ENCODE measurements around the gene TRMT11.
"Not testable (repeated sequence)": the region's sequence is repeated elsewhere in the genome, so short reads cannot be mapped to it uniquely, and the experiment has no call there.

Gene TRMT11

DNA sequence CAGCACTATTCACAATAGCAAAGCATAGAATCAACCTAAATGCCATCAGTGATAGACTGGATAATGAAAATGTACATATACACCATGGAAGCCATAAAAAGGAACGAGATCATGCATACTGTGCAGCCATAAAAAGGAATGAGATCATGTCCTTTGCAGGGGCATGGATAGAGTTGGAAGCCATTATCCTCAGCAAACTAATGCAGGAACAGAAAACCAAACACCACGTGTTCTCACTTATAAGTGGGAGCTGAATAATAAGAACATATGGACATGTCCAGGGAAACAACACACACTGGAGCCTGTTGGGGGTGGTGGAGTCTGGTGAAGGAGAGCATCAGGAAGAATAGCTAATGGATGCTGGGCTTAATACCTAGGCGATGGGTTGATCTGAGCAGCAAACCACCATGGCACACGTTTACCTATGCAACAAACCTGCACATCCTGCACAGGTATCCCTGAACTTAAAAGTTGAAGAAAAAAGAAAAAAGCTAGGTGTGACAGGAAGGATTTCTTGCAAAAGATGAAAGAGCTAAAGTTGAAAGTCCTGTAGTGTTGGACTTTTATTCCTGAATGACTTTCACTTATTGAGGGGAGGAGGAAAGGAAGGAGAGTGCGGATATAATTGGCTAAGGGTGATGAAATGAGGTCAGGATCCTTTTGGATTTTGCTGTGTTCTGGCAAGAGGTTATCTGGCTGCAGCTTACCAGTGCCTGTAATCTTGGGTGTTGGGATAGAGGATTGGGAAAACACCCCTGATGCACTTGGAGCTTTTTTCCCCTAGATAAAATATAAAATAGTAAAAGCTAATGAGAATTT lies 8.5 kb downstream of the TRMT11 start:
- DNase-seq, result no peak

DNA sequence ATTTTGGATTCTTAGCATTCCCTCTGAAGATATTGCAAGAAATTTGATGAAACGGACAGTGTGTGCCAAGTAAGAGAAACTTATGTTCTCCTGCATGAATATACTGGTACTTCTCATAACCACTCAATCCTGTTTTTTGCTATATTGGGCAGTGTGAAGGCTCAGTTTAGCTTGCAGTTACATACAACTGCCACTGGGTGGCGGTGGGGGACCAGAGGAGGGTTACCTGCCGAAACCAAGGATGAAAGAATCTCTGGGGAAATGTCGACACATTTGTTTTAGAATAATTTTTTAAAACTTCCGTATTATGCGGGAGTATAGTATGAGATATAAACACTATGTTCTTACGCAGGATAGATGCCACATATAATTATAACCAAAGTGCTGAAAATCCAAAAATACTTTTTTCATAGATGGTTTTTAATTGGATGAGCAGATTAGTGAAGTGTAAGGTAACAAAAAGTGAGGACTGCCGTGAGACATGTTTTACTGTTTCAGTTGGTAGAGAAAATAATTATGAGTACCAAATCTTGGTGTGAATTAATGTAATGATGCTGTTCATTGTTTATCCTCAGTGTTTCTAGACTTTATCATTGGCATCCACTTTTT lies 9.7 kb downstream of the TRMT11 start:
- DNase-seq, result peak; percentile 55

DNA sequence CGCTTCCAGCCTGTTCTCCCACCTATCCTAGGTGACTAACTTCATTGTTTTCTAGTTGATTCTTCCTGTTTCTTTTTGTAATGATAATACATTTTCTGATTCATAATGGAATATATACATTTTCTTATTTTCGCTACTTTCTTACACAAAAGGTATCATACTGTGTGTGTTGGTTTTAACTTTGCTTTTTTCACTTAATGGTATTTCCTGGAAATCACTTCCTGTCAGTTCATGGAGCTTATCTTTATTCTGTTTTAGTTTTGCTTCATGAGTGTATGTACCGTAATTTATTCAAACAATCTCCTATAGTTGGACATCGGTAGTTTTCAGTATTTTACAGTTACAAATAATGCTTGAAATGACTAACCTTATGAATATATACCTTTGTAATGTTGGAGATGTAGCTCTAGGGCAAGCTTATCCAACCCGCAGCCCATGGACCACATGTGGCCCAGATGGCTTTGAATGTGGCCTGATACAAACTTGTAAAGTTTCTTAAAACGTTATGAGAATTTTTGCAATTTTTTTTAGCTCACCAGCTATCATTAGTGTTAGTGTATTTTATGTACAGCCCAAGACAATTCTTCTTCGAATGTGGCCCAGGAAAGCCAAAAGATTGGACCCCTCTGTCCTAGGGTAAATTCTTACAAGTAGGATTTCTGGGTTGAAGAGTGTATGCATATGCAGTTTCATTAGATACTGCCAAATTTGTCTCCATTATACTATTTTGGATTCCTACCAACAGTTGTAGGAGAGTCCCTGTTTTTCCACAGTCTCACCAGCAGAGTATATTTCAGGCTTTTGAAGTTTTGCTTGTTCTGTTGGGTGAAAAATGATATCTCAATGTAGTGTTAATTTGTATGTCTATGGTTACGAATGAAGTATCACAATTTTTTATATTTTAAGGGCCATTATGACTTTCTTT lies 16.7 kb downstream of the TRMT11 start:
- no peak for DNase-seq

GRCh38 chr6:126007800-126008199 lies 21.5 kb downstream of the TRMT11 start:
- DNase-seq, result no peak

DNA sequence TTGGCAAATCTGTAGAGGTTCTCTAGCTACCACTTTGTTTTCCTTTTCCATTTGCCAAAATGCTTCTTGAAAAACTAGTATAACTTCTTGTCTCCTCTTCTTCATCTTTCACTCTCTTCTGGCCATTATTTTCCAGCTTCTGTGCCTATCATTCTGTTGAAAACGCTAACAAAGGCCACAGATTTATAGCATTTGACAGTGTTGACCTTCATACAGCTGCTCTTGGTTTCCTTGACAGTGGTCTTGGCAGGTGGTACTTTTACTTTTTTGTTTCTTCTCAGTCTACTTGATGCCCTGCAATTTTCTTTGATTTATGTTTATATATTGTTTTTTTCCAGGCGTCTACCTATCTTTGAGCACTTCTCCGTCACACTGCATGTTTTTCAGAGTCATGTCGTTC lies 23.7 kb downstream of the TRMT11 start:
- no peak for DNase-seq

GRCh38 chr6:126015863-126016262 lies 29.5 kb downstream of the TRMT11 start:
- no peak for DNase-seq

DNA sequence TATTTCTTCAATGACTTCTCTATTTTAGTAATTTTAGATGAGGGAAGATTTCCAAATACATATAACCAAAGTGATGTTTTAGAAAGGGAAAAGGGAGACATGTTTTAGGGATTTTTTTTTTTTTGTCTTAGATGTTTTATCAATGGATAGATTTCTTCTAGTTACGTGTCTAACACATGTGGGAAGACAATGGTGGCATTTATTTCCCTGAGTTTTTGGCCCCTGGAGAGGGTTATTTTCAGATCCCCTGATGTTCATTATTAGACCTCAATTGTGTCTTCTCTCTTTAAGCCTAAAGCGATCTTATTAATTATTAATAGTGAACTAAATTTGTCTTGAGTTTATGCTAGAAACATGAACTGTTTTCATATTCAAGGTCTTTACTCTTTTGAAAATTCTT lies 30.3 kb downstream of the TRMT11 start:
- no peak for DNase-seq

DNA sequence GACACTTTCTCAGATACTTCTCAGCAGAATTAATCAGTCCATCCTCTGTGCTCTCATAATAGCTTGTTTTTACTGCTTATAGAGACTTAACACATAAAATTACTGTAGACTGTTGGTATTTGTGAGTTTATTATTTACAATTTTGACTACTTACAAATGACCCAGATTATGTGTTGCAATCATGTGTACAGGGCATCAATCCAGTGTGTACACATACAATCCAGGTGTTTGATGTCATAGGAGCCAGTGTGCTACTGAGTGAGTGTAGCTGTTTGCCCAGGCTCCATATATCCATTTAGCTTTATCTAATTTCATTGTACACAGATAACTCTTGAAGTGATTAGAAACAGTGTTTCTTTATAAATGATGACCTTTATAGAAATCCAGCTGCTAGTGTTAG lies 31.3 kb downstream of the TRMT11 start:
- no peak for DNase-seq

GRCh38 chr6:126020305-126021050 lies 34.1 kb downstream of the TRMT11 start:
- DNase-seq, result no peak

DNA sequence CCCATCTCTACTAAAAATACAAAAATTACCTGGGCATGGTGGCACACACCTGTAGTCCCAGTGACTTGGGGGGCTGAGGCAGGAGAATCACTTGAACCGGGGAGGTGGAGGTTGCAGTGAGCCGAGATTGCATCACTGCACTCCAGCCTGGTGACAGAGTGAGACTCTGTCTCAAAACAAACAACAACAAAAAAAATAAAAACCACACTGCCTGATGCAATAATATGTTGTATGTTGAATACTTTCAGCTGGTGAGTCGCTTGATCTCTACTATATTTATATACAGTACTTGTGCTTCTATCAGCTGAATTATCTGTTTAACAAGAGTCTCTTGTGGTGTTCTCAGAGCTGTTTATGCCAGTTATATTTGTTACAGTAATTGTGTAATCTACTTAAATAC lies 37.1 kb downstream of the TRMT11 start:
- not testable (repeated sequence) for DNase-seq

DNA sequence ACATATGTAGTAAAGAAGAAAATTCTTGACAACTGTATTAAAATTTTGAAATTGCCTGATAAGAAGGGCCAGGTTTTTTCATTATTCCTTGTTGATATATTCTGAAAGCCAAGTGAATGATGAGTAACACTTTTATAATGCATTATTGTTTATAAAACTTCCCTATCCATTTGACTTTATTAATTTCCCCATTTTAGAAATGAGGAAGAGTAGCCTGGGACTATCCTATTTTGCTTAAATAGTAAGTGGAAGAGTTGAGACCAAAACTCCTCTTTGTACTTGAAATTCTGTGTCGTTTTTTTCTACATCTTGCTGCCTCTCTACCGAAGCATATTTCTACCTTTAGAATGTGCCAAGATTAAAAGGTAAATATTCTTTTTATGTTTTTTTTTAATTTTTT lies 39.7 kb downstream of the TRMT11 start:
- DNase-seq, result no peak

DNA sequence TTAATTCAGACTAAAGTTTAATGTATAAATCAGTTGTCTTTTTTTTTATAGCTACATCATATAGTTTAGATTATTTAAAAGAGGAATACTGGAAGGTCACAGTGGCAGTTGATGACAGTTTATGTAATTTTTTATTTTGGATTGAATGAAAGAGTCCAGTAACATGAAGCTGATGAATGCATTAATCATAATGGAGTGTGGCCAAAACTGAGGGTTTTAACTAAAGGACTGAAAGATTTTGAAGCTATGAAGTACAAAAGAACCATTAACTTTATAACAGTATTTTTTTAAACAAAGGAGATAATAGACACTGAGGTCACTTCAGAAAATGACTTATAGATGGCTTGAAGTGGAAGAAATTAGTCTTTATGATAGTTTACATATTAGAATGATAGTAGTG lies 41.3 kb downstream of the TRMT11 start:
- no peak for DNase-seq

GRCh38 chr6:126030045-126030444 lies 43.7 kb downstream of the TRMT11 start:
- no peak for DNase-seq

- DNase-seq, result peak; percentile 41
Measured at GRCh38 chr6:126033696-126034095, 47.4 kb downstream of the TRMT11 start.

DNA sequence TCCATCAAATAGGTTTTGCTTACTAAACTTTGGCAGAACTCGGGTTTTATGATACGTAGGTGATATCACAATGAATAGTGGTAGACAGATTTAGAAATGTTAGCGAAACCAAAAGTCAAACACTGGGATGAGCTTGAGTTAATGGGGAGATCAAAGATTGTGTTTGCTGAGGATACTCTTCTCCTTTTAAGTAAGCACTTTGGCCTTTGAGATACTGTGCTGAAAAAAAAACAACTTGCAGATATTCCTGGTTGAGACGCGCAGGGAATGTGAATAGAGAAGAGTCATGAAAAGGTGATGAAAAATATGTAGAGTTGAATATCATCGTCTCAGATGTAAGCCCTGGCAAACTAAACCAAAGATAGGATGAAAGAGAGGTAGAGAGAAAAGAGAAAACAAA lies 48.3 kb downstream of the TRMT11 start:
- DNase-seq, result no peak

- DNase-seq, result no peak
Measured at GRCh38 chr6:126035764-126036163, 49.4 kb downstream of the TRMT11 start.

DNA sequence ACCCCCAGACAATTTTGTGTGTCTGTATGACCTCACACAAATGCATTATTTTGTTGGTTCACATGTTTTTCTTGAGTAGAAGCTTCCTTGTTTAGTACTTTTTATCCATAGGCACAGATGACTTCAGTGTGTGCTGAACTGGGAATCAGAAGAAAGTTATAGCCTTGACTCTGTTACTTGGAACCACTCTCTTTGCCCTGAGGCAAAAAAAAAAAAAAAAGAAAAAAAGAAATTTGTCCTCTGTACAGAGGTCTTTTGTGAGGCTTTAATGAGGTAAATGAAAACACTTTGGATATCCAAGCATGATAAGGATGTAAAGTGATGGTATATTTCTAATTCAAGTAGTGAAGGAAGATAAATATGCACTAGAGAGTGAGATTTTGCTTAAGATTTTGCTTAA lies 51.9 kb downstream of the TRMT11 start:
- no peak for DNase-seq

- no peak for DNase-seq
Measured at GRCh38 chr6:126039284-126039683, 52.9 kb downstream of the TRMT11 start.

DNA sequence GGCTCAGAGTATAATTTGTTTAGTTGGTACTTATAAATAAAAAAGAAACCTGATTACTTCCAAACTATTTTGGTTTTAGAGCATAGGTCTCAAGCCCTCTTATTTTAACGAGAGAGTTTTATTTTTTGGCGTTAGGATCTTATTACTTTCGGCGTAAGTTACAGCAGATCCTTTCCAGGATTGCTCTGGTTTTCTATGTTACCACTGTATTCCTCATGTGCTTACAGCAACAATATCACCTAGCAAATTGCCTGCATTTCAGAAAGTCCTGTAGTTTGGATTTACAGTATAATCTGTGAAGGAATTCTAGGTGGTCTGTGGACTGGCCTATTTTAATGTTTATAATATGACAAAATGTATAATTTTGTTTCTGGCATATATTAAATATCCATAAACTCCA lies 54.1 kb downstream of the TRMT11 start:
- DNase-seq, result no peak

GRCh38 chr6:126040826-126041225 lies 54.5 kb downstream of the TRMT11 start:
- no peak for DNase-seq

DNA sequence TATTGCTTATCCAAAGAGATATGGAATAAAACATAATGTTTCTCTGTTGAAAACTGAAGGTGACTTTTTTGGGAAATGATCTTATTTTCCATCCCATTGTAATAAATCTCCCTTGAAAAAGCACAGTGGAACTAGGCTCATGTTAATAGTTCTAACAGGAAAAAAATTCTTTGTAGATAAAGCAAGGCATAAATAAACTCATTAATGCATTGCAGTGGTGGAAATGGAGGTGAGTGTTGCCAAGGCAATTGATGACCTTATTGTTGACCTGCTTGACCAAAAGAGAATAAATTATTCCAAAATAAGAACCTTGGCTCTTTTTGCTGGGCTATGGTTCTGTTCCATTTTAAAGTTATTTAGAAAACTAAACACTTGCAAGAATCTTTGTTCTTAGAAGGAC lies 55.2 kb downstream of the TRMT11 start:
- no peak for DNase-seq

- DNase-seq, result no peak
Measured at GRCh38 chr6:126042001-126042419, 55.7 kb downstream of the TRMT11 start.

GRCh38 chr6:126047648-126048047 lies 61.3 kb downstream of the TRMT11 start:
- DNase-seq, result no peak
